ENCODE measurements around the gene AGR3.

Gene AGR3

GRCh38 chr7:16822029-16822428, 59.8 kb downstream of the AGR3 start:
- DNase-seq, result no peak

- DNase-seq, result no peak
Measured at GRCh38 chr7:16818732-16819131, 63.1 kb downstream of the AGR3 start.

GRCh38 chr7:16817536-16817935, 64.2 kb downstream of the AGR3 start:
- DNase-seq, result no peak

GRCh38 chr7:16816824-16817223, 65.0 kb downstream of the AGR3 start:
- DNase-seq, result no peak

GRCh38 chr7:16815001-16815400, 66.8 kb downstream of the AGR3 start:
- no peak for DNase-seq

GRCh38 chr7:16813232-16813616, 68.6 kb downstream of the AGR3 start:
- DNase-seq, result no peak

- DNase-seq, result no peak
Measured at GRCh38 chr7:16812542-16813231, 69.1 kb downstream of the AGR3 start.

- DNase-seq, result no peak
Measured at GRCh38 chr7:16811551-16811950, 70.2 kb downstream of the AGR3 start.

- DNase-seq, result no peak
Measured at GRCh38 chr7:16810573-16810972, 71.2 kb downstream of the AGR3 start.

GRCh38 chr7:16810112-16810511, 71.7 kb downstream of the AGR3 start:
- no peak for DNase-seq

Data from NCI-H1436 (cell line).